Astrocyte of the spinal cord (primary cell): Measurements from ENCODE around the gene GPR108.
"Not testable (repeated sequence)": the region's sequence is repeated elsewhere in the genome, so short reads cannot be mapped to it uniquely, and the experiment has no call there.

ENCODE experiments used
- DNase-seq: peaks from one replicate; pipeline ENCODE4 v3.0.0; 2011; ENCODE audit warnings: low read depth, low spot score
- H3K4me3 ChIP-seq: 2 replicates; pipeline ENCODE4 v1.5.1; 2011; ENCODE audit warnings: low read depth, mild to moderate bottlenecking, low read length, moderate library complexity
- in situ Hi-C: cut with HindIII; loops from 2 replicates; pipeline ENCODE4 v1.10.0; 2017; ENCODE audit warnings: low sequenced_read_pairs
- TF ChIP-seq, protein P1 (sequence below): IDR thresholded peaks from 2 replicates; pipeline ENCODE4 v1.5.1; 2012; ENCODE audit warnings: low read depth, mild to moderate bottlenecking, low read length, inconsistent platforms

The GPR108 gene

DNA sequence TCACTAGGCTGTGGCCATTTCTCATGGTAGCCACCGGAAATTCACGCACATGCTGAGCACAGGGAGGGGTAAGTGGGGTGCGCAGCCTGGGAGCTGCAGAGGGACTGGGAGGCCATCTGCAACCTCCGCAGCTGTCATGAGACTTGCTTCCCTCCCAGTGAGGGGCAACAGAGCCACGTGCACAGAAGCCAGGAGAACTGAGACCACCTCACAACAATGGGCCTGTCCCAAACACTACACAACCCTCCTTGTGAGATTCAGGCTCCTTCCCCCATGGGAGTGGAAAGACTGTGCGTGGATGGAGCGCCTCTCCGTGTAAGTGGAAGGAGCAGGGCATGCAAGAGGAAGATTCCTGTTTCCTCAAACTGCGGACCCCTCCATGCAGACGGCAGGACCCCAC lies 25.8 kb downstream of the GPR108 start:
- TF ChIP-seq, protein P1, sequence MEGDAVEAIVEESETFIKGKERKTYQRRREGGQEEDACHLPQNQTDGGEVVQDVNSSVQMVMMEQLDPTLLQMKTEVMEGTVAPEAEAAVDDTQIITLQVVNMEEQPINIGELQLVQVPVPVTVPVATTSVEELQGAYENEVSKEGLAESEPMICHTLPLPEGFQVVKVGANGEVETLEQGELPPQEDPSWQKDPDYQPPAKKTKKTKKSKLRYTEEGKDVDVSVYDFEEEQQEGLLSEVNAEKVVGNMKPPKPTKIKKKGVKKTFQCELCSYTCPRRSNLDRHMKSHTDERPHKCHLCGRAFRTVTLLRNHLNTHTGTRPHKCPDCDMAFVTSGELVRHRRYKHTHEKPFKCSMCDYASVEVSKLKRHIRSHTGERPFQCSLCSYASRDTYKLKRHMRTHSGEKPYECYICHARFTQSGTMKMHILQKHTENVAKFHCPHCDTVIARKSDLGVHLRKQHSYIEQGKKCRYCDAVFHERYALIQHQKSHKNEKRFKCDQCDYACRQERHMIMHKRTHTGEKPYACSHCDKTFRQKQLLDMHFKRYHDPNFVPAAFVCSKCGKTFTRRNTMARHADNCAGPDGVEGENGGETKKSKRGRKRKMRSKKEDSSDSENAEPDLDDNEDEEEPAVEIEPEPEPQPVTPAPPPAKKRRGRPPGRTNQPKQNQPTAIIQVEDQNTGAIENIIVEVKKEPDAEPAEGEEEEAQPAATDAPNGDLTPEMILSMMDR = no peak
- in situ Hi-C loops = no loop called here
- no peak overlapping the region for H3K4me3 ChIP-seq
- no peak for DNase-seq

DNA sequence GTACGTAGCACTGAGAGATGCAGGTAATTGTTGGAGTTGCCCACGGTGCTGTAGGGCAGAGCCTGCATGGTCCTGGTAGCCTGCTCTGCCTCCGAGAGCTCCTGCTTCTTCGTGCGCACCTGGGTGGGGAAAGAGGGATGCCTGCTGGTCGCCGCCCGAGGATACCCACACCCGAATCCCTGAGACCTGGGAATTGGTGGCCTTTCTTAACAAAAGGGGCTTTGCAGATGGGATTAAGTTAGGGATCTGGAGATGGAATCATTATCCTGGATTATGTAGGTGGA lies 26.4 kb downstream of the GPR108 start:
- no peak overlapping the region for H3K4me3 ChIP-seq
- no peak for DNase-seq
- in situ Hi-C loops = no loop called here
- TF ChIP-seq, protein P1 = no peak

DNA sequence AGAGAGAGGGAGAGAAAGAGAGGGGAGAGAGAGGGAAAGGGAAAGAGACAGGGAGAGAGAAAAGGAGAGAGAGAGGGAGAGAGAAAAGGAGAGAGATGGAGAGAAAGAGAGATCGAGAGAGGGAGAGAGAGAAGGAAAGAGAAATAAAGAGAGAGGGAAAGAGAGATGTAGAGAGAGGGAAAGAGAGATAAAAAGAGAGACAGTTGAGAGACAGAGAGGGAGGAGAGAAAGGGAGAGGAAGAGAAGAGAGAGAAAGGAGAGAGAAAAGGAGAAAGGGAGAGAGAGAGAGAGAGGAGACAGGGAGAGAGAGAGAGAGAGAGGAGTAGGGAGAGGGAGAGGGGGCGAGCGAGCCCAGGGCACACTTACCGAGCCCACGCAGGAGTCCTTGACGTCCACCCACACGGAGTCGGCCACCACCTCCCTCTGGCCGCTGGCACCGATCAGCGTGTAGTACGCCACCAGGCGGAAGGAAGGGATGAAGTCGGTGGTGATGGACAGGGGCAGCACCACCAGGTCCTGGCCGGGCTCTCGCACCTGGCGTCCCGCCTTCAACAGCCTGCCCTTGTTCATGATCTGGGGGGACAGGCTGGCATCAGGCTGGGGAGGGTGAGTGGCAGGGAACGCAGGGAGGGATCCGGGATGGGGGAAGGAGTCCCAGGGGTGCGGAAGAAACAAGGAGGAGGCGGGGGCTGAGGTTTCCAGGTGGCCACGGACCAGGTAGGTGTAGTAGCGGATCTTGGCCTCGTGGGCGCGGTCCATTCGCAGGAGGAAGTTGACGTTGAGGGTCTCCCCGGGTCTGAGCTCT lies 26.9 kb downstream of the GPR108 start:
- TF ChIP-seq, protein P1 = no peak
- H3K4me3 ChIP-seq = no peak overlapping the region
- in situ Hi-C loops = no loop called here
- no peak for DNase-seq

DNA sequence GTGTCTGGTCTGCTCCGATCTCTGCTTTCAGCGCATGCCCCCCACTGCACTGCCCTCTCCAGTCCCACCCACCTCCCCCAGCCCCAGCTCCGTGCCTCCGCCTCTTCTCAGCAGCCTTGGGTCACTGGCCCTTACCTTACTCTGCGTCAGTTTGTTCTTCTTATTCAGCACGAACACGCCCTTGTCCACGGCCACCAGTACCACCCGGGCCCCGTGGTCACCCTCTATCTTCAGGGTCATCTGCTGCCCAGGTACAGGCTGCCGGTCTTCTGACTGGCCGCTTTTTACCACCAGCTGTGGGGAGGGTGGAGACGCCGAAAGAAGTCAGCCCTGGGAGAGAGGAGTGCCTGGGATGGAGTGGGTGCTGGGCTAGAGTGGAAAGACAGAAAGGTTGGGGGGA lies 27.8 kb downstream of the GPR108 start:
- in situ Hi-C loops = no loop called here
- H3K4me3 ChIP-seq = no peak overlapping the region
- TF ChIP-seq, protein P1 = no peak
- DNase-seq = no peak

DNA sequence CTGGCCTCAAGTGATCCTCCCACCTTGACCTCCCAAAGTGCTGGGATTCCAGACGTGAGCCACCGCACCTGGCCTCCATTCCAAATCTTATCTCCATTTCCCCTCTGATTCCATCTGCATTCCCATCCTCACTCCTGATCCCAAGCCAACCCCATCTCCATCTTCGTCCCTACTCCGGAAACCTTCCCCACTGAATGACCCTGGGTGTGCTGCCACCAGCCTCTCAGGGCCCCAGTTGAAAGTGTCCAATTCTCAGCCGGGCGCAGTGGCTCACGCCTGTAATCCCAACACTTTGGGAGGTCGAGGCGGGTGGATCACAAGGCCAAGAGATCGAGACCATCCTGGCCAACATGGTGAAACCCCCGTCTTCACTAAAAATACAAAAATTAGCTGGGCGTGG lies 28.5 kb downstream of the GPR108 start:
- in situ Hi-C loops, H3K4me3 ChIP-seq, DNase-seq: not testable (repeated sequence)

DNA sequence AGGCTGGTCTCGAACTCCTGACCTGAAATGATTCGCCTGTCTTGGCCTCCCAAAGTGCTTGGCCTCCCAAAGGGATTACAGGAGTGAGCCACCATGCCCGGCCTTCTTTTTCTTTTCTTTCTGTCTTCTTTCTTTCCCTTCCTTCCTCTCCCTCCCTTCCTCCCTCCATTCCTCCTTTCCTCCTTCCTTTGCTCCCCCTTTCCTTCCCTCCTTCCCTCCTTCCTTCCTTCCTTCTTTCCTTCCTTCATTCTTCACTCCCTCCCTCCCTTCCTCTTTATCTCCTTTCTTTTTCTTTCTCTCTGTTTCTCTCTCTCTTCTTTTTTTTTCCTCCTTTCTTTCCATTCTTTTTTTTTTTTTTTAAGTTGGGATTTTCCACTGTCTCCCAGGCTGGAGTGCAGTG lies 29.0 kb downstream of the GPR108 start:
- in situ Hi-C loops = no loop called here
- no peak for DNase-seq
- H3K4me3 ChIP-seq = no peak overlapping the region
- TF ChIP-seq, protein P1 = no peak

DNA sequence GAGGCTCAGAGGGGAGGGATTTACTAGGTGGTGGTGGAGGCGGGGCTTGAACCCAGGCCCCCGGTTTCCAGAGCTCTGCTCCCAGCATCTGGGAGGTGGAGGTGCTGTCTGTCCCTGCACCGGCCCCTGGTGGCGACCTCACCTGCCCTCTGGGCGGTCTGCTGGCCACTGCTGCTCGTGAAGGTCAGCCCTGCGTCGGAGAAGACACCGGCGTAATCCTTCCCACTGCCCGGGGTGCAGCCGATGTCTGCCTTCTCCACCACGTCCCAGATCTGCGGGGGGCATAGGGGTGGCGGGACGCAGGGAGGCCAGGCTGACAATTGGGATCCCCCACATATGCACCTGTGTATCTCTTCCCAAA lies 29.7 kb downstream of the GPR108 start:
- DNase-seq = no peak
- TF ChIP-seq, protein P1 = no peak
- H3K4me3 ChIP-seq = no peak overlapping the region
- in situ Hi-C loops = no loop called here
